Mammary epithelial cell (primary cell): ENCODE data around the gene TMEM209.
"Not testable (repeated sequence)": the region's sequence is repeated elsewhere in the genome, so short reads cannot be mapped to it uniquely, and the experiment has no call there.

Experiments used
- EZH2 ChIP-seq: IDR thresholded peaks from 2 replicates; pipeline ENCODE4 v1.6.1; 2012; ENCODE audit warnings: low read length, inconsistent platforms, borderline replicate concordance
- TF ChIP-seq, protein P1 (sequence below), 2 donors: IDR thresholded peaks in 1 of 2; conservative IDR thresholded peaks in 1 of 2; 2 replicates each; pipeline ENCODE4 v1.5.1; 2011 to 2012; ENCODE audit warnings: inconsistent platforms in 2 of 2, low read length in 2 of 2, mild to moderate bottlenecking in 2 of 2, control low read depth in 1 of 2, low read depth in 1 of 2; ENCODE audit not compliant: insufficient read depth in 1 of 2; ENCODE audit errors: extremely low read depth in 1 of 2

DNA sequence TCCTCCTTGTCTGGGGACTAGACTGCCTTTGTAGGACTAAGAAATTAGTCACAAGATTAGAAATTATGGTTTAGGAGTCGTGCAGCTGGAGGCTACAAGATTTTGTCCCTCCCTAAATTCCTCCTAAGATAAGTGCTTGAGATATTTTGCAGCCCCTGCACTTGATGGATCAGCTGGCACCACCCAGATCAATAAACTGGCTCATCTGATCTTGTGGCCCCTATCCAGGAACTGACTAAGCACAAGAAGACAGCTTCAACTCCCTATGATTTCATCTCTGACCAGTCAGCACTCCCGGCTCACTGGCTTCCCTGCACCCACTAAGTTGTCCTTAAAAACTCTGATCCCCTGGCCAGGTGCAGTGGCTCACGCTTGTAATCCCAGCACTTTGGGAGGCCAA lies 19.7 kb upstream of the TMEM209 start:
- TF ChIP-seq, protein P1, sequence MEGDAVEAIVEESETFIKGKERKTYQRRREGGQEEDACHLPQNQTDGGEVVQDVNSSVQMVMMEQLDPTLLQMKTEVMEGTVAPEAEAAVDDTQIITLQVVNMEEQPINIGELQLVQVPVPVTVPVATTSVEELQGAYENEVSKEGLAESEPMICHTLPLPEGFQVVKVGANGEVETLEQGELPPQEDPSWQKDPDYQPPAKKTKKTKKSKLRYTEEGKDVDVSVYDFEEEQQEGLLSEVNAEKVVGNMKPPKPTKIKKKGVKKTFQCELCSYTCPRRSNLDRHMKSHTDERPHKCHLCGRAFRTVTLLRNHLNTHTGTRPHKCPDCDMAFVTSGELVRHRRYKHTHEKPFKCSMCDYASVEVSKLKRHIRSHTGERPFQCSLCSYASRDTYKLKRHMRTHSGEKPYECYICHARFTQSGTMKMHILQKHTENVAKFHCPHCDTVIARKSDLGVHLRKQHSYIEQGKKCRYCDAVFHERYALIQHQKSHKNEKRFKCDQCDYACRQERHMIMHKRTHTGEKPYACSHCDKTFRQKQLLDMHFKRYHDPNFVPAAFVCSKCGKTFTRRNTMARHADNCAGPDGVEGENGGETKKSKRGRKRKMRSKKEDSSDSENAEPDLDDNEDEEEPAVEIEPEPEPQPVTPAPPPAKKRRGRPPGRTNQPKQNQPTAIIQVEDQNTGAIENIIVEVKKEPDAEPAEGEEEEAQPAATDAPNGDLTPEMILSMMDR (conservative IDR thresholded peaks at IDR 0.05 in 1 of 2, IDR thresholded peaks at IDR 0.05 in 1 of 2; ENCODE audit: extremely low read depth in 1 of 2, insufficient read depth in 1 of 2, low read depth in 1 of 2, low read length in 2 of 2) = not testable (repeated sequence)
- not testable (repeated sequence) for TF ChIP-seq EZH2
